ENCODE results near the gene TMEM259. TPM values are rescaled to one million over a fixed set of nuclear protein-coding genes. Genes with fewer than 3 reads are reported as not detected.
"Not testable (repeated sequence)": the region's sequence is repeated elsewhere in the genome, so short reads cannot be mapped to it uniquely, and the experiment has no call there.

TMEM259 gene
- total and polyA plus RNA-seq, 2 donors (not counting 3 experiments of a cell fraction or from before 2014, with no cell fraction given) = 142 to 297 TPM

GRCh38 chr19:1025960-1026782 is 5.2 kb upstream of the TMEM259 start, which contains the start of gene CNN2:
Gene CNN2, plus strand, starts transcription at chr19:1026608. Its CDS starts 54 bp downstream, at chr19:1026662.
- FAIRE-seq (peak; percentile 90), DNase-seq (ENCODE audit: low read depth, low spot score) (peak; percentile 80)
- H4K20me1 ChIP-seq (replicated peaks; ENCODE audit: control insufficient read depth, extremely low read depth, insufficient read depth, low read length) = no peaks in the 10 kb centered on the region
- CTCF ChIA-PET = interaction anchor here (1.2 to 1.7 kb wide), 4 partner anchors 13 to 218 kb away, joined by 3 to 8 read pairs (median 6); partner anchors contain the start of gene ABCA7
- dilution Hi-C loops (cut with MboI; ENCODE audit: extremely low pct_ligation_motif_present, low sequenced_read_pairs) (no loop called here), intact Hi-C loops (cut with micrococcal nuclease) (no loop called here)
- peak within 1 kb of the TSS; percentile 52 to 88 (median 84) for H3K4me3 ChIP-seq (replicated peaks in 1 of 3; ENCODE audit: insufficient read depth in 1 of 3, low read depth in 1 of 3, low read length in 3 of 3)
- no peaks in the 10 kb centered on the region for H3K36me3 ChIP-seq (ENCODE audit: control insufficient read depth in 2 of 2, extremely low read depth in 1 of 2, insufficient read depth in 2 of 2, low read length in 2 of 2)
- H3K9ac ChIP-seq (replicated peaks; ENCODE audit: extremely low read depth, insufficient read depth, low read length) = peak within 1 kb of the TSS; percentile 89
- H3K9me3 ChIP-seq (replicated peaks; ENCODE audit: control insufficient read depth, insufficient read depth, low read length) = no peaks in the 10 kb centered on the region
- TSS peak; percentile 83 for BruUV-seq (replicated peaks)
- POLR2A ChIA-PET = interaction anchor here (0.6 to 5.7 kb wide), 10 partner anchors 9 to 243 kb away, joined by 3 to 36 read pairs (median 3); partner anchors contain the start of genes ABCA7, ARHGAP45 and CIRBP
- H3K27me3 ChIP-seq (ENCODE audit: control insufficient read depth in 2 of 2, insufficient read depth in 2 of 2, low read length in 2 of 2) = no peaks in the 10 kb centered on the region
- peak within 1 kb of the TSS; percentile 76 for H3K4me2 ChIP-seq (ENCODE audit: insufficient read depth, low read length)
- peak within 1 kb of the TSS; percentile 70 for H3K27ac ChIP-seq (ENCODE audit: insufficient read depth, low read depth, low read length)
- H3K79me2 ChIP-seq (ENCODE audit: control insufficient read depth, insufficient read depth, low read length) = peaks cover 40% of the 10 kb centered on the region
- TF ChIP-seq FOS (IDR thresholded peaks at IDR 0.05; ENCODE audit: borderline replicate concordance, insufficient read depth, low read length) = no peak
- TF ChIP-seq MYC (IDR thresholded peaks at IDR 0.05; ENCODE audit: low read depth, low read length) = no peak
- TF ChIP-seq JUN (IDR thresholded peaks at IDR 0.05; ENCODE audit: borderline replicate concordance, insufficient read depth, insufficient read length, low read depth) = no peak
- TF ChIP-seq GATA2 (IDR thresholded peaks at IDR 0.05; ENCODE audit: insufficient read depth, insufficient read length, low read depth, low read length) = no peak
- peak; percentile 87 for TF ChIP-seq POLR2AphosphoS5 (IDR thresholded peaks at IDR 0.05; ENCODE audit: insufficient read depth, low read depth, low read length)
- TF ChIP-seq CTCF (IDR thresholded peaks at IDR 0.05; ENCODE audit: extremely low read depth in 1 of 2, insufficient read depth in 1 of 2, low read depth in 1 of 2, low read length in 2 of 2) = no peak
- peak; percentile 83 for TF ChIP-seq POLR2A (IDR thresholded peaks at IDR 0.05; ENCODE audit: low read depth, low read length)
- H3K9me1 ChIP-seq (replicated peaks; ENCODE audit: control insufficient read depth, extremely low read depth, insufficient read depth, low read length) = no peaks in the 10 kb centered on the region
- H2AFZ ChIP-seq (ENCODE audit: low read depth, low read length) = peak within 1 kb of the TSS; percentile 58
- peaks cover 9% of the 10 kb centered on the region for H3K4me1 ChIP-seq (ENCODE audit: control insufficient read depth, extremely low read depth, insufficient read depth, low read length)

- H3K27ac ChIP-seq (ENCODE audit: insufficient read depth, low read depth, low read length); H3K4me2 ChIP-seq (ENCODE audit: insufficient read depth, low read length); H3K9me3 ChIP-seq (replicated peaks; ENCODE audit: control insufficient read depth, insufficient read depth, low read length); H2AFZ ChIP-seq (ENCODE audit: low read depth, low read length); intact Hi-C loops (cut with micrococcal nuclease); BruUV-seq (replicated peaks); CTCF ChIA-PET; H3K36me3 ChIP-seq (ENCODE audit: control insufficient read depth in 2 of 2, extremely low read depth in 1 of 2, insufficient read depth in 2 of 2, low read length in 2 of 2); dilution Hi-C loops (cut with MboI; ENCODE audit: extremely low pct_ligation_motif_present, low sequenced_read_pairs); H3K27me3 ChIP-seq (ENCODE audit: control insufficient read depth in 2 of 2, insufficient read depth in 2 of 2, low read length in 2 of 2); H3K9me1 ChIP-seq (replicated peaks; ENCODE audit: control insufficient read depth, extremely low read depth, insufficient read depth, low read length); H3K9ac ChIP-seq (replicated peaks; ENCODE audit: extremely low read depth, insufficient read depth, low read length); H3K4me3 ChIP-seq (replicated peaks in 1 of 3; ENCODE audit: insufficient read depth in 1 of 3, low read depth in 1 of 3, low read length in 3 of 3); DNase-seq (ENCODE audit: low read depth, low spot score); H4K20me1 ChIP-seq (replicated peaks; ENCODE audit: control insufficient read depth, extremely low read depth, insufficient read depth, low read length); FAIRE-seq: not testable (repeated sequence)
- POLR2A ChIA-PET = interaction anchor here (1.5 to 5.7 kb wide), 2 partner anchors 8 to 14 kb away, joined by 4 to 36 read pairs; partner anchors contain the start of gene ABCA7
- H3K4me1 ChIP-seq (ENCODE audit: control insufficient read depth, extremely low read depth, insufficient read depth, low read length) = peaks cover 12% of the 10 kb centered on the region
- peaks cover 41% of the 10 kb centered on the region for H3K79me2 ChIP-seq (ENCODE audit: control insufficient read depth, insufficient read depth, low read length)
Measured at GRCh38 chr19:1025080-1025479, 4.2 kb upstream of the TMEM259 start.

- BruUV-seq (replicated peaks); H3K4me2 ChIP-seq (ENCODE audit: insufficient read depth, low read length); H2AFZ ChIP-seq (ENCODE audit: low read depth, low read length); dilution Hi-C loops (cut with MboI; ENCODE audit: extremely low pct_ligation_motif_present, low sequenced_read_pairs); FAIRE-seq; H3K27ac ChIP-seq (ENCODE audit: insufficient read depth, low read depth, low read length); H3K4me3 ChIP-seq (replicated peaks in 1 of 3; ENCODE audit: insufficient read depth in 1 of 3, low read depth in 1 of 3, low read length in 3 of 3); DNase-seq (ENCODE audit: low read depth, low spot score); H3K9me3 ChIP-seq (replicated peaks; ENCODE audit: control insufficient read depth, insufficient read depth, low read length); CTCF ChIA-PET; H3K9ac ChIP-seq (replicated peaks; ENCODE audit: extremely low read depth, insufficient read depth, low read length); H4K20me1 ChIP-seq (replicated peaks; ENCODE audit: control insufficient read depth, extremely low read depth, insufficient read depth, low read length); H3K9me1 ChIP-seq (replicated peaks; ENCODE audit: control insufficient read depth, extremely low read depth, insufficient read depth, low read length); H3K36me3 ChIP-seq (ENCODE audit: control insufficient read depth in 2 of 2, extremely low read depth in 1 of 2, insufficient read depth in 2 of 2, low read length in 2 of 2); H3K27me3 ChIP-seq (ENCODE audit: control insufficient read depth in 2 of 2, insufficient read depth in 2 of 2, low read length in 2 of 2); POLR2A ChIA-PET: not testable (repeated sequence)
- peaks cover 42% of the 10 kb centered on the region for H3K79me2 ChIP-seq (ENCODE audit: control insufficient read depth, insufficient read depth, low read length)
- intact Hi-C loops (cut with micrococcal nuclease) = loop anchor here (5.0 kb wide), 1 partner anchor 158 kb away; no protein-coding TSS in a partner anchor
- H3K4me1 ChIP-seq (ENCODE audit: control insufficient read depth, extremely low read depth, insufficient read depth, low read length) = peaks cover 20% of the 10 kb centered on the region
Measured at GRCh38 chr19:1023883-1024188, 2.9 kb upstream of the TMEM259 start.
